HG02623 (cell line): ENCODE data around the gene RHOD.

Experiments
- ATAC-seq: cut with Tn5 transposase; IDR thresholded peaks from one replicate; pipeline ENCODE4 v1.9.1; 2021; ENCODE audit warnings: moderate library complexity; ENCODE audit not compliant: unreplicated experiment

Gene RHOD

DNA sequence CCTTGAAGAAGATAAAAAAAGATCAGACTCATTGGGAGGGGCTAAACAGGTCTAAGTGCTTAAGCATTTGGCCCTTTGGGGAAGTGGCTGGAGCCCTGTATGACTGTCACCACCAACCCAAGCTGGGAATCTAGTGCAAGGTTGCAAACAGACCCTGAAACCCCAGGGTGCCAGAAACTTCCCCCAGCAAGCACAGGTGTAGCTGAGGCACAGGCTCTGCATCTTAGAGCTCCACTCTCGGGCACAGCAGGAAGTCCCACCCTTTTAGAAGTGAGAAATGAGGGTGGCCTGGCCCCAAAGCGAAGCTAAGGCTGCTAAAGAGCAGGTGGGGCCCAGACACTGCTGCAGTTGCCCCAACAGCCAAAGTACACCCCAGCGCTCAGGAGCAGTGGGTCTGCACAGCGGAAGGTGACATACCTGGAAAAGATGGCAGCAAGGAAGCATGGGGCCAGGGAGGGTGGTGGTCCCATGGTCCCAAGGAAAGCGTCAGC lies 56.6 kb downstream of the RHOD start:
- ATAC-seq, result peak; percentile 59

DNA sequence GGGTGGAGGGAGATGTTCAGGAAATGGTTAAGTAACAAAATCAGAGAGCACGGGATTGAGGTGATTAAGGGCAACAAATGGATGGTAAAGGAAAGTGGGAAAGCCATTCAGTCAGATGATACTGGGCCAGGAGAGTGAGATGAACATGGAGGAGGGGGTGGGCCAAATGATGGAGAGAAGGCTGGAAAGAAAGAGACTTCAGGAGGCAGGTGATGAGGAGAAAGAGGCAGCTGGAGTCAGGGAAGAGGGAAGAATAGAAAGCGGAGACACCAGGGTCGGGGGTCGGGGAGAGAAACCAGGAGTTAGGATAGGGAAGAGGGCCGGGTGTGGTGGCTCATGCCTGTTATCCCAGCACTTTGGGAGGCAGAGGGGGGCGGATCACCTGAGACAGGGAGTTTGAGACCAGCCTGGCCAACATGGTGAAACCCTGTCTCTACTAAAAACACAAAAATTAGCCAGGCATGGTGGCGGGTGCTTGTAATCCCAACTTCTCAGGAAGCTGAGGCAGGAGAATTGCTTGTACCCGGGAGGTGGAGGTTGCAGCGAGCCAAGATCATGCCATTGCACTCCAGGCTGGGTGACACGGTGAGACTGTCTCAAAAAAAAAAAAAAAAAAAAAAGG lies 57.7 kb downstream of the RHOD start:
- no peak for ATAC-seq

DNA sequence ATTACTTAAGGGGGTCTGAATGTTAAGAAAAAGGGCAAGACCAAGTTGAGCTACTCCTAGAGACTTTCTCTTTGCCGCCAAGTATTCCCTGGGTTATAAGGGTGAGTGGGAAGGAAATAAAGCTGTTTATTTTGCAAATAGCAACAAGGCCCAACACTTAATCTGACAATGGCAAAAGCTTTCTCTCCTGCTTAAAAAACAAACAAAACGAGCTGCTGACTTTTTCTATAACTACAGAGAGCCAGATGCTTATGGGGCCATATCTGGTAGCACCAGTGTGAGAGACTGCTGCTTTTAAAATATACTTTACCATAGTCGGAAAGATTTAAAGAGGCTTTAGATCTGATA lies 60.1 kb downstream of the RHOD start:
- no peak for ATAC-seq

DNA sequence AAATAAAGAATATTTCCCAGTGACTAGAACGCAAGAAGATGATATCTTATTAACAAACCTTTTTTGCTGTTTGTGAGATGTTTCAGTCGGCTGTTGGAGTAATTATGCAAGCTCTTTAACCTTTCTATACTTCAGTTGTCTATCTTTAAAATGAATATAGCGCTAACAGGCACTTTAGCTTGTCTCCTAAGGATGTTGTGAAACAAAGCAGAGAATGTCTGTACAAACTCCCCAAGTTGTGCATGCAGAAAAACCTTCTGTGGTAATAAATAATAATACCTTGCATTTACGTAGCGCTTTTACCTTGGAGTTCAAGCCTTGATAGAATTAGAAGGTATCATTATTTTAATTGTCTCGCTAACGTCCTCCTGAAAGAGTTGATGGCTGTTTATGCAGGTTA lies 60.5 kb downstream of the RHOD start:
- no peak for ATAC-seq

DNA sequence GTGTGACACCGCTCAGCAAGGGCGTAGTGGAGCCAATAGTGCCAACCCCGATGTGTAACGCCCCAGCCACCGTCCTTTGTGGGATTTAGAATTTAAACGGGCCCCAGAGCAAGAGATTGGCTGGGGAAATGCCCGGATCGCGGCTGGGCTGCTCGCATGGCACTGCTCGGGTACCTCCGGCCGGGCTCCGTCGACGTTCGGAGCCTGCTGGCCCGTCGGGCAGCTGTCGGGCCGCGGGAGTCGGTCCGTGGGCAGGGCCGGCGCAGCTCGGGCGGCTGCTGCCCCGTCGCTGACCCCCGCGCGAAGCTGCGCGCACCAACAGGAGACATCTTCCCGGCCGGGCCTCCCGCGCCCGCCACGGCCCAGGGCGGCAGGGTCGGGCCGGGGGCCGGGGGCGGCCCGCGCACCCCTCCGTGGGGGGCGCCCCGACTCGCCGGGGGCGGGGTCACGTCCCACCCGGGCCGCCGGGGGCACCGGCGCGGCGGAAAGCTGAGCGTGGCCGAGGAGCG lies 61.1 kb downstream of the RHOD start:
- ATAC-seq, result peak; percentile 0

DNA sequence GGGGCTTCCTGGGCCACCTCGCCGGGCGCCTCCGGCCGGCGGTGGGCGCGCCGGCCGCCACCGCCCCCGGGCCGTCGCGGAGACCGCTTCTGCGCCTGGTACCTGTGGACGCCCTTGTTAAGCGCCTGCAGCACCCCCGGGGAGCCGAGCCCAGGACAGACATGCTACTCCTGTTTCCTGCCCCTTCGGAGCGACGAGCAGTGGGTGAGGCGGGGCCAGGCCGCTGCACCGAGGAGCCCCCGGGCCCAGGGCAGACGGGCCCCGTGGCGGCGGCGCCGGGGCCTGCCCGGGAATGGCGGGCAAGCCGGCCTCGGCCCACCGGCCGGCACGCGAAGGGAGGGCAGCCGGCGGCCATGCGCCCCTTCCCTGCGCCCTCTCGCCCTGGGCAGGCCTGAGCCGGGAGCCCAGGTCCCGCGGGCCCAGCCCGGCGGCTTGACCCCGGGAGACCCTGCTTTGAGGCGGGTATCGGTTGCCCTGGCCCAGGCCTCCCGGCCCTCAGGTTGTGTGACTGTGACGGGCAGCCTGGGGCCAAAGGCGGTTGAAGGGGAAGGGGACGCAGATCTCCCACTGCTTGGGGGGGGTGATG lies 61.6 kb downstream of the RHOD start:
- peak; percentile 7 for ATAC-seq

DNA sequence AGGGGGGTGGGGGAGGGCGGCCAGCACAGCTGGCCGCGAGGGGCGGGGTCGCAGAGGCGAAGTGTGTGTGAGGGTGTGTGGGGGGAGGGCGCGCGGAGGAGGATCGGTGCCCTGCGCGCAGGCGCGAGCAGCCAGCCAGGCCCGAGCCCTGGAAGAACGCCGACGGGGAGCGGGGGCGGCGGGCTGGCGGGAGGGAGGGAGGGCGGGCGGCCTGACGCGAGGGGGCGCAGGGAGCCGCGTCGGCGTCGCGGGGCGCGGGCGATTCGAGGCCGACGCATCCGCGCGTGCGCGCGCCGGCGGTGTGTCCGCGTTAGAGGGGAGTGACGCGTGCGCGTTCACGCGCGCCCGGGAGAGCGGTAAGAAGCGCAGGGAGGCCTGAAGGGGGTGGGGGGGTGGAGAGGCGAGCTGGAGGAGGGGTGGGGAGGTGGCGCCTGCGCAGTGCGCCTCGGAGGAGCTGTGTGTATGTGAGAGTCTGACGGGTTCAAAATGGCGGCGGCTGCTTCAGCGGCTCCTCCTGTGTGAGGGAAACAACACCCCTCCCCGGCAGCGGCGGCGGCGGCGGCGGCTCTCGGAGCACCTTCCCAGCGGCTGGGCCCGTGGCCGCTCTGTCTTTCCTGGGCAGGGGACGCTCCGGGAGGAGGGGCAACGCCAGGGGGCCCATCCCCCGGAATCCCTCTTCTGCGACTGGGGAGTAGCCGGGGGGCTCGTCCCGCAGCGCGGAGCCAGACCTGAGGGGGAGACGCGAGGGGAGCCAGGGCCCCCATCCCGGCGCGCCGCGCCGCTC lies 62.3 kb downstream of the RHOD start, which contains the start of gene KDM2A:
Gene KDM2A (plus strand): TSS at position 463 of the 784 bp plus-strand sequence. CDS start 2,054 bp downstream, outside the sequence.
- peak; percentile 69 for ATAC-seq

DNA sequence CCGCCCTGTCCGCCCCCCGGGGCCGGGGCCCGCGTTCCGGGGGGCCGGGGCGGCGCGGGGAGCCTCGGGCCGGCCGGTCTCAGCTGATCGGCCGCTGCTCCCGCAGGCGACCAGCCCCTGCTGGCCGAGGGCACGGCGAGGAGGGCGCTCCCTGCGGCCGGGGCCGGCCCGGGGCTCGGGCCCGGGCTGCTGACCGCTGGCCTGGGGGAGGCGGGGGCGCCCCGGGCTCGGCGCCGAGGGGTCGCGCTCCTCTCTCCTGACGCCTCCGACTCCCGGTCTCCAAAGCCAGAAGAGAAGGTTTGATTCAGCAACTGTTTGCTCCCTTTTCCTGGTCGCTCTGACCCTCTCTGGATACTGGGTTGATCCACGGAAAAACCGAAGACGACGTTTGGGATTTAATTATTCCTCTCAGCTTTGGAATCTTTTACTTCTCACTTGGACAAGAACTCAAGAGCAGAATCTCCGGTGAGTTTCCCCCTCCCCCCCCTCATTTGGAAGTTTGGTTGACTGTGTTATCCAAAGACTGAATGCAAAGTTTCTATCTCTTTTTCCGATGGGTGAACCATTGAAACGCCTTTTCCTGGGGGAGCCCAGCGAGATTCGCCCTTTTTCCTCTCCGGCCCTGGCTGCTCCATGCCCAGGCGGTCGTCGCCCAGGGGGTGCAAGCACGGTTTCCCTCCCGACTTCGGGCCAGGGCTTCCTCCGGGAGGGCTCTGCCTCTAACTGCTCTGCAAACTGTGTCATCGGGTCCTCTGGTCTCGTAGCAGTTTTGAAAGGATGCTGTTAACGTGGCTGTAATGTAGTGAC lies 63.1 kb downstream of the RHOD start:
- no peak for ATAC-seq

DNA sequence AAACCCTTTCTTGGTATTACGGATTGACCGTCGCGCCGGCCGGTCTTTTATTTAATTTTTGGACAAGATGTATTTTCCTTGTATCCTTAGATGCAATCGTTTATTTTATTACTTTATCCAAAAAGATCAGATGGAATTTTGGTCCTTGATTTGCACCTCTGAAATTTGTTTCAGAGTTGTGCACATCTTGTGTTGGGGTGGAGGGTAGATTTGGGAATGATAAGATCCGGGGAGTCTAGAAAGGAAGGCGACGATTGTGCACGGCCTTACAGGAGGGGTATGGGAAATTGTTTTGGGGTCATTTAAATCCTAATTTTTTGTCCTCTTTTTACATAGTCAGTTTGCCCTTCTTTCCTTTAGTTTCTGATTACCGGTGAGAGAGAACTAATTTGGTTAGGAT lies 63.8 kb downstream of the RHOD start:
- ATAC-seq, result no peak

DNA sequence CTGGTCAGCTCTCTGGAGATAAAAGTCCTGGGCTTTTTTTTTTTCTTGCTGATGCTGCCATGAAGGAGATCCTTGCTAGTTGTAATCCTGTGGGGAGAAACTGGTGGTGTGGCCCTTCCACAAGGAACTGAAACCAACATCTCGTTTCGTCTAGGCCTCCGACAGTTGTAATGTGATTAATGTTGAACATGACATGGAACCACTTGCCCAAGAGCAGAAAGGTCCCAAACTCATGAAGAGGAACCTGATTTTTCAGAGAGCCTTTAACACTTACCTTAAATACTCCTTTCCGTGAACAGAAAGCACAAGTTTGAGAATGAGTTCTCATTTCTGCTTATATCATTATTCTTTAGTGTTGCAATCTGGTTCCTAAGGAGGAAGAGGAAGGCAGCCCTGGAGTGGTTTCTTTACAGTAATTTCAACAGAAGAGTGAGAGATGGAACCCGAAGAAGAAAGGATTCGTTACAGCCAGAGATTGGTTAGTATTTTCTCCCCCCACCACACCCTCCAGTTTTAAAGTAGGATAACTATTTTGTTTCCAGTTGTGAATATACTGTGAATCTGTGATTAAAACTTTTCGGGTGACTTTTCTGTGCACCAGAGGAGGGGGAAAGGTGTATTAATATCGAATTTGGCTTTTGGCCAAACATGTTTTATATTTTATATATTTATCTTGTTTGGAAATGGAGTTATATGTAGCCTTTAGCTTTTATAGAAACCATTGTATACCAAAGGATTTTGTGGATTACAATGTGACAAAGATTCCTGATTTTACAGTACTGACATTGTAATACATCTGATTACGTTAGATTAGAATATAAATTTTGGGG lies 64.4 kb downstream of the RHOD start:
- ATAC-seq, result no peak
